ENCODE measurements around the gene DR1. TPM values are rescaled to one million over a fixed set of nuclear protein-coding genes. Genes with fewer than 3 reads are reported as not detected.

The DR1 gene
- total RNA-seq, 1 donor from 2014 or later: 47.1 TPM

GRCh38 chr1:93323185-93323820 lies 22.4 kb upstream of the DR1 start:
- DNase-seq (no peak), ATAC-seq (no peak)
- TF ChIP-seq CTCF (IDR thresholded peaks at IDR 0.05): no peak
- no peaks in the 10 kb centered on the region for H3K27me3 ChIP-seq
- no peak overlapping the region for H3K4me3 ChIP-seq
- H3K9me3 ChIP-seq: no peaks in the 10 kb centered on the region
- no peaks in the 10 kb centered on the region for H3K36me3 ChIP-seq
- intact Hi-C loops (cut with DNase I): no loop called here
- no peak overlapping the region for H3K27ac ChIP-seq
- no peaks in the 10 kb centered on the region for H3K4me1 ChIP-seq

GRCh38 chr1:93324486-93325464 lies 20.9 kb upstream of the DR1 start:
- Histone ChIP-seq H3K36me3 (no peaks in the 10 kb centered on the region), H3K27ac (no peak overlapping the region), H3K9me3 (no peaks in the 10 kb centered on the region), H3K4me1 (peaks cover 5% of the 10 kb centered on the region), H3K27me3 (no peaks in the 10 kb centered on the region), H3K4me3 (no peak overlapping the region)
- DNase-seq (no peak), ATAC-seq (no peak)
- intact Hi-C loops (cut with DNase I): no loop called here
- TF ChIP-seq CTCF (IDR thresholded peaks at IDR 0.05): no peak

GRCh38 chr1:93328809-93329760 lies 16.6 kb upstream of the DR1 start:
- DNase-seq (no peak), ATAC-seq (no peak)
- no peak for TF ChIP-seq CTCF (IDR thresholded peaks at IDR 0.05)
- Histone ChIP-seq H3K9me3 (no peaks in the 10 kb centered on the region), H3K36me3 (no peaks in the 10 kb centered on the region), H3K27me3 (no peaks in the 10 kb centered on the region), H3K4me1 (peaks cover 5% of the 10 kb centered on the region), H3K4me3 (no peak overlapping the region), H3K27ac (no peak overlapping the region)
- intact Hi-C loops (cut with DNase I): no loop called here

GRCh38 chr1:93330196-93330595 lies 15.5 kb upstream of the DR1 start:
- intact Hi-C loops (cut with DNase I): no loop called here
- Histone ChIP-seq H3K27me3 (no peaks in the 10 kb centered on the region), H3K4me3 (no peak overlapping the region)

More at GRCh38 chr1:93330196-93330595, 15.5 kb upstream of the DR1 start:
- DNase-seq (no peak), ATAC-seq (no peak)
- no peaks in the 10 kb centered on the region for H3K36me3 ChIP-seq
- no peaks in the 10 kb centered on the region for H3K9me3 ChIP-seq
- no peak overlapping the region for H3K27ac ChIP-seq
- TF ChIP-seq CTCF (IDR thresholded peaks at IDR 0.05): no peak
- peaks cover 5% of the 10 kb centered on the region for H3K4me1 ChIP-seq
